Dedifferentiated amniotic fluid mesenchymal stem cell (primary cell): ENCODE measurements around the gene ATP8A1.

Experiments
- DNase-seq: peaks from one replicate; pipeline ENCODE4 v3.0.0-alpha.2; 2016; ENCODE audit errors: extremely low spot score

The ATP8A1 gene

GRCh38 chr4:42649870-42650269 is 7.0 kb downstream of the ATP8A1 start:
- DNase-seq: no peak

GRCh38 chr4:42646999-42647541 is 9.8 kb downstream of the ATP8A1 start:
- DNase-seq: no peak

GRCh38 chr4:42646013-42646784 is 10.7 kb downstream of the ATP8A1 start:
- DNase-seq: no peak

GRCh38 chr4:42644897-42645296 is 12.0 kb downstream of the ATP8A1 start:
- DNase-seq: no peak

- no peak for DNase-seq
Observed at GRCh38 chr4:42643685-42644084, 13.2 kb downstream of the ATP8A1 start.

GRCh38 chr4:42642845-42643615 is 13.9 kb downstream of the ATP8A1 start:
- DNase-seq: no peak

- no peak for DNase-seq
Observed at GRCh38 chr4:42642101-42642797, 14.7 kb downstream of the ATP8A1 start.

GRCh38 chr4:42641656-42642055 is 15.2 kb downstream of the ATP8A1 start:
- no peak for DNase-seq

- no peak for DNase-seq
Observed at GRCh38 chr4:42641161-42641560, 15.7 kb downstream of the ATP8A1 start.

GRCh38 chr4:42640613-42641012 is 16.3 kb downstream of the ATP8A1 start:
- DNase-seq: no peak

- DNase-seq: no peak
Observed at GRCh38 chr4:42638993-42639392, 17.9 kb downstream of the ATP8A1 start.

- no peak for DNase-seq
Observed at GRCh38 chr4:42638321-42638720, 18.6 kb downstream of the ATP8A1 start.

GRCh38 chr4:42637867-42638266 is 19.0 kb downstream of the ATP8A1 start:
- no peak for DNase-seq

GRCh38 chr4:42637104-42637503 is 19.8 kb downstream of the ATP8A1 start:
- DNase-seq: no peak

GRCh38 chr4:42636645-42636949 is 20.3 kb downstream of the ATP8A1 start:
- no peak for DNase-seq

GRCh38 chr4:42633605-42634388 is 23.1 kb downstream of the ATP8A1 start:
- DNase-seq: no peak

- no peak for DNase-seq
Observed at GRCh38 chr4:42632653-42633382, 24.1 kb downstream of the ATP8A1 start.

- no peak for DNase-seq
Observed at GRCh38 chr4:42630908-42631307, 26.0 kb downstream of the ATP8A1 start.

- DNase-seq: no peak
Observed at GRCh38 chr4:42628740-42629139, 28.2 kb downstream of the ATP8A1 start.

GRCh38 chr4:42627885-42628646 is 28.8 kb downstream of the ATP8A1 start:
- DNase-seq: no peak
